ENCODE results near the gene TRPM3. TPM values are rescaled to one million over a fixed set of nuclear protein-coding genes. Genes with fewer than 3 reads are reported as not detected.

The TRPM3 gene
- total and polyA plus RNA-seq, 2 of the 8 experiments (the other 6 are each of a cell fraction or from before 2014, with no cell fraction given), result 2.4 to 10.9 TPM

- CTCF ChIA-PET (ENCODE audit: partially characterized antibody), result interaction anchor here (0.6 kb wide), 1 partner anchor 1760 kb away, joined by 3 read pairs; no protein-coding TSS in a partner anchor
- POLR2A ChIA-PET (ENCODE audit: partially characterized antibody), result interaction anchor here (0.8 to 0.9 kb wide), 2 partner anchors 14 to 15 kb away, joined by 3 read pairs; no protein-coding TSS in a partner anchor
Observed at GRCh38 chr9:70932097-70932496, 189.3 kb downstream of the TRPM3 start.

More at GRCh38 chr9:70932097-70932496, 189.3 kb downstream of the TRPM3 start:
- Histone ChIP-seq H3K79me2 (ENCODE audit: control insufficient read depth in 1 of 2, insufficient read depth in 2 of 2, low read length in 2 of 2) (no peaks in the 10 kb centered on the region; a peak in 1 of 4 replicates), H3K27ac (ENCODE audit: low read depth, low read length) (no peak overlapping the region), H2AK5ac (ENCODE audit: low read depth, low read length) (no peak overlapping the region), H3K14ac (ENCODE audit: insufficient read length) (no peak overlapping the region), H2BK20ac (ENCODE audit: low read length) (no peak overlapping the region), H3K9me3 (ENCODE audit: insufficient read depth in 2 of 2, low read depth in 1 of 2, low read length in 1 of 2) (no peaks in the 10 kb centered on the region), H3K18ac (ENCODE audit: extremely low read depth, low read length) (no peak overlapping the region), H3K4me2 (ENCODE audit: insufficient read depth in 1 of 2, low read depth in 2 of 2, low read length in 2 of 2) (peak overlapping the region in 1 of 2 experiments; percentile 0; a peak in 2 of 4 replicates), H3K23ac (ENCODE audit: insufficient read length) (no peak overlapping the region), H4K8ac (ENCODE audit: extremely low read depth, insufficient read depth, low read length) (no peak overlapping the region), H3K36me3 (ENCODE audit: control insufficient read depth in 2 of 4, insufficient read depth in 4 of 4, low read length in 3 of 4) (no peaks in the 10 kb centered on the region), H4K91ac (replicated peaks; ENCODE audit: insufficient read length, low read length) (no peak overlapping the region), H3K56ac (replicated peaks; ENCODE audit: insufficient read length, low read depth, low read length) (no peak overlapping the region), H4K5ac (ENCODE audit: insufficient read length, low read depth, low read length) (no peak overlapping the region), H3K27me3 (replicated peaks in 1 of 4; ENCODE audit: control insufficient read depth in 3 of 4, extremely low read depth in 1 of 4, insufficient read depth in 3 of 4, low read length in 3 of 4) (no peaks in the 10 kb centered on the region), H2BK120ac (replicated peaks; ENCODE audit: low read depth, low read length) (no peak overlapping the region), H3K79me1 (ENCODE audit: low read depth, low read length) (no peaks in the 10 kb centered on the region), H2BK12ac (ENCODE audit: low read depth, low read length) (no peak overlapping the region), H4K20me1 (replicated peaks in 1 of 2; ENCODE audit: control insufficient read depth in 1 of 2, insufficient read depth in 2 of 2, low read length in 2 of 2) (no peaks in the 10 kb centered on the region), H3K9ac (replicated peaks in 1 of 4; ENCODE audit: extremely low read depth in 1 of 4, low read depth in 3 of 4, low read length in 3 of 4) (no peak overlapping the region), H2BK5ac (ENCODE audit: low read depth, low read length) (no peak overlapping the region), H3K23me2 (ENCODE audit: low read depth, low read length) (no peaks in the 10 kb centered on the region), H3K4ac (replicated peaks; ENCODE audit: insufficient read length, low read depth, low read length) (no peak overlapping the region), H2BK15ac (ENCODE audit: low read length) (no peak overlapping the region), H3K4me3 (ENCODE audit: extremely low read depth in 1 of 4, insufficient read depth in 2 of 4, low read depth in 3 of 4, low read length in 4 of 4) (no peak overlapping the region), H2AFZ (ENCODE audit: low read length) (no peak overlapping the region), H3K4me1 (replicated peaks in 1 of 4; ENCODE audit: control insufficient read depth in 3 of 4, insufficient read depth in 4 of 4, low read length in 3 of 4) (peaks cover 0 to 5% (median 2%) of the 10 kb centered on the region in 4 experiments; a peak in 2 of 7 replicates)
- no peak for FAIRE-seq
- DNase-seq (ENCODE audit: low read depth in 1 of 2, low spot score in 2 of 2), result no peak
- 53% methylated on average over 1 of the region's 1 CpG; no CpG with 5 or more reads in 1 of the 2 experiments for WGBS, 2 experiments (ENCODE audit: extremely low coverage in 1 of 2, insufficient coverage in 1 of 2, insufficient read length in 1 of 2, insufficient replicate concordance in 2 of 2, low coverage in 1 of 2, low lambda C conversion rate in 2 of 2, missing lambda C conversion rate in 1 of 2)
- no peak for TF ChIP-seq KDM1A (IDR thresholded peaks at IDR 0.05; ENCODE audit: borderline replicate concordance, low read length)
- no peak for TF ChIP-seq CREB1 (IDR thresholded peaks at IDR 0.05)
- no peak for TF ChIP-seq BACH1 (IDR thresholded peaks at IDR 0.05; ENCODE audit: low read length)
- TF ChIP-seq CHD2 (IDR thresholded peaks at IDR 0.05; ENCODE audit: low read length), result no peak
- TF ChIP-seq BRCA1 (IDR thresholded peaks at IDR 0.05; ENCODE audit: low read depth, low read length), result no peak
- no peak for TF ChIP-seq ASH2L (IDR thresholded peaks at IDR 0.05; ENCODE audit: low read length)
- no peak for TF ChIP-seq SP4 (IDR thresholded peaks at IDR 0.05; ENCODE audit: low read length)
- no peak for TF ChIP-seq GTF2F1 (IDR thresholded peaks at IDR 0.05; ENCODE audit: borderline replicate concordance, low read depth, low read length)
- no peak for TF ChIP-seq BCL11A (IDR thresholded peaks at IDR 0.05; ENCODE audit: low read depth in 2 of 2, low read length in 2 of 2)
- TF ChIP-seq E2F6 (IDR thresholded peaks at IDR 0.05), result no peak
- TF ChIP-seq POLR2AphosphoS5 (IDR thresholded peaks at IDR 0.05; ENCODE audit: low read depth, low read length), result no peak
- TF ChIP-seq GABPA (IDR thresholded peaks at IDR 0.05; ENCODE audit: borderline replicate concordance, insufficient read depth, low read length), result no peak

All from H1 (cell line).